Stimulated activated CD8-positive, alpha-beta memory T cell treated with anti-CD3 and anti-CD28 coated beads, Interleukin-4, amount 100 ng/mL, for 24 hours (primary cell): ENCODE results near the gene C1orf21.
"Not testable (repeated sequence)": the region's sequence is repeated elsewhere in the genome, so short reads cannot be mapped to it uniquely, and the experiment has no call there.

Experiments
- DNase-seq: peaks from one replicate; pipeline ENCODE4 v3.0.0-alpha.2; 2020; ENCODE audit warnings: low read depth

The C1orf21 gene

GRCh38 chr1:184386312-184387068 lies at the start of gene C1orf21:
C1orf21 (plus strand) TSS chr1:184387029; CDS start chr1:184477510, 90,481 bp downstream.
- DNase-seq, result peak; percentile 69

GRCh38 chr1:184337865-184338264 lies 49.0 kb upstream of the C1orf21 start:
- DNase-seq, result not testable (repeated sequence)

- DNase-seq, result no peak
These were observed 45.8 kb upstream of the C1orf21 start for GRCh38 chr1:184340984-184341383.

GRCh38 chr1:184350573-184350972 lies 36.3 kb upstream of the C1orf21 start:
- DNase-seq, result no peak

GRCh38 chr1:184351416-184351975 lies 35.3 kb upstream of the C1orf21 start:
- DNase-seq, result no peak

GRCh38 chr1:184352776-184353175 lies 34.1 kb upstream of the C1orf21 start:
- no peak for DNase-seq

- DNase-seq, result no peak
These were observed 32.1 kb upstream of the C1orf21 start for GRCh38 chr1:184354719-184355118.

- DNase-seq, result no peak
These were observed 29.9 kb upstream of the C1orf21 start for GRCh38 chr1:184356891-184357290.

GRCh38 chr1:184358256-184358655 lies 28.6 kb upstream of the C1orf21 start:
- no peak for DNase-seq

- no peak for DNase-seq
These were observed 26.9 kb upstream of the C1orf21 start for GRCh38 chr1:184359909-184360308.

- DNase-seq, result no peak
These were observed 24.0 kb upstream of the C1orf21 start for GRCh38 chr1:184362876-184363275.

- DNase-seq, result no peak
These were observed 21.1 kb upstream of the C1orf21 start for GRCh38 chr1:184365699-184366098.

- DNase-seq, result no peak
These were observed 19.8 kb upstream of the C1orf21 start for GRCh38 chr1:184366997-184367396.

GRCh38 chr1:184367427-184368038 lies 19.3 kb upstream of the C1orf21 start:
- no peak for DNase-seq

GRCh38 chr1:184368354-184368753 lies 18.5 kb upstream of the C1orf21 start:
- no peak for DNase-seq

GRCh38 chr1:184370850-184371249 lies 16.0 kb upstream of the C1orf21 start:
- DNase-seq, result no peak

GRCh38 chr1:184373155-184373554 lies 13.7 kb upstream of the C1orf21 start:
- no peak for DNase-seq

- no peak for DNase-seq
These were observed 10.5 kb upstream of the C1orf21 start for GRCh38 chr1:184376369-184376768.

GRCh38 chr1:184379111-184379752 lies 7.6 kb upstream of the C1orf21 start:
- DNase-seq, result no peak

GRCh38 chr1:184380468-184380867 lies 6.4 kb upstream of the C1orf21 start:
- no peak for DNase-seq

- no peak for DNase-seq
These were observed 3.0 kb upstream of the C1orf21 start for GRCh38 chr1:184383772-184384323.

- DNase-seq, result no peak
These were observed 941 bp upstream of the C1orf21 start for GRCh38 chr1:184385865-184386311.
